Uterus (tissue), 4 donors: ENCODE measurements around the gene AUNIP. TPM values are rescaled to one million over a fixed set of nuclear protein-coding genes. Genes with fewer than 3 reads are reported as not detected.

ENCODE experiments used
- DNase-seq, 2 donors: peaks; one replicate each; pipeline ENCODE4 v3.0.0-alpha.2; 2019 to 2020
- H3K27ac ChIP-seq, 2 donors: fragments of 200-600 bp; sonication (generic); 1 replicate in 1 of 2; 2 replicates in 1 of 2; pipeline ENCODE4 v1.5.1; 2016 to 2018
- H3K27me3 ChIP-seq, 2 donors: fragments of 200-600 bp; sonication (generic); one replicate each; pipeline ENCODE4 v1.5.1; 2018 to 2019; ENCODE audit warnings: control low read depth in 1 of 2
- H3K36me3 ChIP-seq, 2 donors: fragments of 200-600 bp; sonication (generic); one replicate each; pipeline ENCODE4 v1.5.1; 2019; ENCODE audit warnings: control low read depth in 1 of 2
- H3K4me1 ChIP-seq, 2 donors: fragments of 200-600 bp; sonication (generic); one replicate each; pipeline ENCODE4 v1.5.1; 2018 to 2019; ENCODE audit warnings: control low read depth in 1 of 2
- H3K4me3 ChIP-seq, 2 donors: fragments of 200-600 bp; sonication (generic); 1 replicate in 1 of 2; 2 replicates in 1 of 2; pipeline ENCODE4 v1.5.1; 2018 to 2019; ENCODE audit warnings: mild to moderate bottlenecking in 1 of 2
- H3K9me3 ChIP-seq, 2 donors: fragments of 200-600 bp; sonication (generic); one replicate each; pipeline ENCODE4 v1.5.1; 2019; ENCODE audit warnings: control low read depth in 1 of 2
- CTCF ChIP-seq, 4 experiments: fragments of 200-600 bp in 2 of 4; fragments of 450-650 bp in 2 of 4; sonication (generic) in 2 of 4; IDR thresholded peaks; one replicate each; pipeline ENCODE4 v1.5.1; 2016 to 2019; ENCODE audit warnings: antibody characterized with exemption in 4 of 4, mild to moderate bottlenecking in 2 of 4, moderate library complexity in 1 of 4
- POLR2A ChIP-seq, 2 donors: fragments of 450-650 bp; IDR thresholded peaks; one replicate each; pipeline ENCODE4 v1.6.1; 2016; ENCODE audit warnings: antibody characterized with exemption in 2 of 2, mild to moderate bottlenecking in 1 of 2, moderate library complexity in 1 of 2
- intact Hi-C: fragments of 100-400 bp; cut with DNase I; formaldehyde crosslinking; loops from one replicate; pipeline ENCODE4 v1.15.1; 2023; ENCODE audit warnings: low total_unique reads
- total RNA-seq, 4 donors: library from RNA; depleted of rRNA in 3 of 4; stranded (reverse); fragments of >200 nt in 3 of 4; gene quantifications; one replicate each; pipeline versions ENCODE4 v1.1.0 to v1.2.4, GENCODE V29; 2014 to 2023
- donor health status: DM: yes; HTN: yes; CAD: no.

AUNIP gene
- total RNA-seq, 4 donors from 2014 or later, result 1.1 TPM; not detected in 3

GRCh38 chr1:25895365-25895990 is 36.2 kb upstream of the AUNIP start:
- no peaks in the 10 kb centered on the region for H3K36me3 ChIP-seq
- H3K27ac ChIP-seq, result peak overlapping the region; percentile 41 to 44
- DNase-seq, result peak; percentile 91 to 92
- peaks cover 0 to 5% of the 10 kb centered on the region in 2 donors for H3K4me1 ChIP-seq
- intact Hi-C loops, result loop anchor here (2.0 kb wide), 1 partner anchor 103 kb away; the partner anchor contains the start of gene PAFAH2
- no peaks in the 10 kb centered on the region for H3K9me3 ChIP-seq
- no peaks in the 10 kb centered on the region for H3K27me3 ChIP-seq
- no peak overlapping the region for H3K4me3 ChIP-seq
- TF ChIP-seq POLR2A (IDR thresholded peaks at IDR 0.05) (no peak), CTCF (IDR thresholded peaks at IDR 0.05) (peak; percentile 97 to 100 (median 98))

- TF ChIP-seq POLR2A (IDR thresholded peaks at IDR 0.05), result no peak
- Histone ChIP-seq H3K27me3 (no peaks in the 10 kb centered on the region), H3K9me3 (no peaks in the 10 kb centered on the region), H3K4me1 (peaks cover 0 to 5% of the 10 kb centered on the region in 2 donors), H3K27ac (peak overlapping the region; percentile 87 to 91), H3K36me3 (no peaks in the 10 kb centered on the region), H3K4me3 (no peak overlapping the region)
- DNase-seq, result no peak
- intact Hi-C loops, result no loop called here
Observed at GRCh38 chr1:25893116-25893515, 33.9 kb upstream of the AUNIP start.

- Histone ChIP-seq H3K4me1 (peaks cover 0 to 5% of the 10 kb centered on the region in 2 donors), H3K9me3 (no peaks in the 10 kb centered on the region), H3K27me3 (no peaks in the 10 kb centered on the region), H3K27ac (peak overlapping the region; percentile 87 to 91), H3K36me3 (no peaks in the 10 kb centered on the region), H3K4me3 (no peak overlapping the region)
- no peak for TF ChIP-seq POLR2A (IDR thresholded peaks at IDR 0.05)
- TF ChIP-seq CTCF (IDR thresholded peaks at IDR 0.05), result no peak
- no peak for DNase-seq
- intact Hi-C loops, result no loop called here
Observed at GRCh38 chr1:25891606-25892005, 32.3 kb upstream of the AUNIP start.

GRCh38 chr1:25890239-25891034 is 31.2 kb upstream of the AUNIP start:
- Histone ChIP-seq H3K9me3 (no peaks in the 10 kb centered on the region), H3K4me1 (peaks cover 0 to 5% of the 10 kb centered on the region in 2 donors), H3K27ac (peak overlapping the region; percentile 34 to 87), H3K36me3 (no peaks in the 10 kb centered on the region), H3K27me3 (no peaks in the 10 kb centered on the region), H3K4me3 (no peak overlapping the region)
- intact Hi-C loops, result no loop called here
- DNase-seq, result no peak
- no peak for TF ChIP-seq POLR2A (IDR thresholded peaks at IDR 0.05)
- no peak for TF ChIP-seq CTCF (IDR thresholded peaks at IDR 0.05)

- Histone ChIP-seq H3K36me3 (no peaks in the 10 kb centered on the region), H3K9me3 (no peaks in the 10 kb centered on the region), H3K4me3 (no peak overlapping the region), H3K4me1 (peaks cover 0 to 5% of the 10 kb centered on the region in 2 donors), H3K27ac (peak overlapping the region; percentile 34 to 87), H3K27me3 (no peaks in the 10 kb centered on the region)
- no peak for TF ChIP-seq POLR2A (IDR thresholded peaks at IDR 0.05)
- no peak for TF ChIP-seq CTCF (IDR thresholded peaks at IDR 0.05)
- DNase-seq, result no peak
- intact Hi-C loops, result no loop called here
Observed at GRCh38 chr1:25889470-25889869, 30.2 kb upstream of the AUNIP start.
